Adrenal gland (tissue), 12 donors: Measurements from ENCODE around the gene OLFM4. TPM values are rescaled to one million over a fixed set of nuclear protein-coding genes. Genes with fewer than 3 reads are reported as not detected.

Experiments used
- DNase-seq, 7 donors: peaks; one replicate each; pipeline ENCODE4 v3.0.0-alpha.2; 2019 to 2020
- H3K27ac ChIP-seq, 5 donors: fragments of 200-600 bp; sonication (generic) in 4 of 5; 1 replicate in 3 of 5; 2 replicates in 2 of 5; pipeline versions ENCODE4 v1.5.1 to v1.8.0; 2016 to 2020; ENCODE audit warnings: mild to moderate bottlenecking in 1 of 5
- H3K27me3 ChIP-seq: fragments of 200-600 bp; 2 replicates; pipeline ENCODE4 v1.8.0; 2021
- H3K36me3 ChIP-seq, 2 donors: fragments of 200-600 bp; replicated peaks in 1 of 2; 1 replicate in 1 of 2; 2 replicates in 1 of 2; pipeline versions ENCODE4 v1.5.1 to v1.8.0; 2018 to 2022
- H3K4me1 ChIP-seq, 2 donors: fragments of 200-600 bp; replicated peaks in 1 of 2; 1 replicate in 1 of 2; 2 replicates in 1 of 2; pipeline versions ENCODE4 v1.5.1 to v1.8.0; 2018 to 2021
- H3K4me3 ChIP-seq, 4 donors: fragments of 200-600 bp; sonication (generic) in 3 of 4; one replicate each; pipeline ENCODE4 v1.5.1; 2016 to 2018
- H3K9me3 ChIP-seq, 3 donors: fragments of 200-600 bp; sonication (generic) in 1 of 3; replicated peaks in 1 of 3; 1 replicate in 2 of 3; 2 replicates in 1 of 3; pipeline versions ENCODE4 v1.5.1 to v1.8.0; 2016 to 2021
- POLR2A ChIP-seq, 2 donors: fragments of 450-650 bp; IDR thresholded peaks; one replicate each; pipeline ENCODE4 v1.6.1; 2017; ENCODE audit warnings: antibody characterized with exemption in 2 of 2, mild to moderate bottlenecking in 2 of 2, moderate library complexity in 1 of 2
- WGBS, 4 donors: extraction: QIAGEN DNeasy Blood & Tissue Kit in 2 of 4; methylation state at CpG; one replicate each; pipeline versions ENCODE4 v1.1.5 to v1.1.7; 2013 to 2017; 5-methylcytosine and 5-hydroxymethylcytosine counted together
- intact Hi-C, 2 donors: fragments of 100-400 bp; cut with DNase I; formaldehyde crosslinking; loops; one replicate each; pipeline versions ENCODE4 v1.14.1 to v1.15.0; 2022 to 2023
- polyA plus RNA-seq, 3 donors: library from polyadenylated mRNA; stranded (reverse); fragments of 200-250 nt in 2 of 3; fragments of 350-450 nt in 1 of 3; fragmentation: Illumina TruSeq in 1 of 3; extraction: RNeasy Lipid Tissue Mini Kit (QIAGEN cat#74804) in 1 of 3; gene quantifications; one replicate each; pipeline ENCODE4 v1.2.3, GENCODE V29; 2013 to 2014
- total RNA-seq, 9 donors: library from RNA; depleted of rRNA in 4 of 9; stranded (reverse); fragments of >200 nt in 4 of 9; fragments of 120-200 nt in 1 of 9; fragmentation: NEBNext Ultra II Directional in 1 of 9; extraction: Animal tissue kit (Norgen Biotek cat#: 25700) in 1 of 9; gene quantifications; one replicate each; pipeline versions ENCODE4 v1.1.0 to v1.2.4, GENCODE V29; 2013 to 2023
- TF ChIP-seq, protein P1 (sequence below), 6 experiments: fragments of 450-650 bp in 4 of 6; fragments of 200-600 bp in 2 of 6; sonication (generic) in 1 of 6; IDR thresholded peaks; 1 replicate in 5 of 6; 2 replicates in 1 of 6; pipeline versions ENCODE4 v1.5.1 to v1.8.0; 2016 to 2021; ENCODE audit warnings: antibody characterized with exemption in 6 of 6, mild to moderate bottlenecking in 2 of 6, moderate library complexity in 1 of 6
- donor health status: healthy with polysubstance abuse.
- donor health status: Bipolar disorder and iron deficiency.
- donor health status: DM: yes; HTN: yes; CAD: no.
- donor health status: DM: no; HTN: no; CAD: no.
- donor health status: DM: no; HTN: no; CAD: no.
- donor health status: DM: yes; HTN: yes; CAD: no.

OLFM4 gene
- total and polyA plus RNA-seq, 12 donors: 0.06 to 1.0 (median 0.19) TPM; not detected in 5

DNA sequence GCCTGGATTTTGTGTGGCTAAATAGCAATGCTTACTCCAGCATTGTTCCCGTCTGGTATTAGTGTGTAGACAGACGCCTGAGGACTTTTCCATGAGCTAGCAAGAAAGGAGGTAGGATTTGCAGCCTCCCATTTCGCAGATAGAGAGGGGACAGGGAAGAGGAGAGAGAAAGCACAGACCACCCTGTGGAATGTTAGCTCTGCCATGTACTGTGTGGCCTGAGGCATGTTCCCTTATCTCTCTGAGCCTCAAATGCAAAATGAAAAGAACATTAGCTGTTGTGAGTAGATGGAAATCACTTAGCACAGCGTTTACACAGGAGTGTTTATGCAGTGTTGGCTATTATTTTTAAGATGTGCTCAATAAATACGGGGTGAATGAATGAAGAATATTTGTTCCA is 45.5 kb downstream of the OLFM4 start:
- DNase-seq: no peak
- H3K4me1 ChIP-seq: no peaks in the 10 kb centered on the region
- H3K27ac ChIP-seq: no peak overlapping the region
- H3K9me3 ChIP-seq: no peaks in the 10 kb centered on the region
- H3K36me3 ChIP-seq: no peaks in the 10 kb centered on the region
- 55 to 60% (median 59%) methylated on average over 5 of the region's 5 CpGs for WGBS, 4 donors
- TF ChIP-seq, protein P1, sequence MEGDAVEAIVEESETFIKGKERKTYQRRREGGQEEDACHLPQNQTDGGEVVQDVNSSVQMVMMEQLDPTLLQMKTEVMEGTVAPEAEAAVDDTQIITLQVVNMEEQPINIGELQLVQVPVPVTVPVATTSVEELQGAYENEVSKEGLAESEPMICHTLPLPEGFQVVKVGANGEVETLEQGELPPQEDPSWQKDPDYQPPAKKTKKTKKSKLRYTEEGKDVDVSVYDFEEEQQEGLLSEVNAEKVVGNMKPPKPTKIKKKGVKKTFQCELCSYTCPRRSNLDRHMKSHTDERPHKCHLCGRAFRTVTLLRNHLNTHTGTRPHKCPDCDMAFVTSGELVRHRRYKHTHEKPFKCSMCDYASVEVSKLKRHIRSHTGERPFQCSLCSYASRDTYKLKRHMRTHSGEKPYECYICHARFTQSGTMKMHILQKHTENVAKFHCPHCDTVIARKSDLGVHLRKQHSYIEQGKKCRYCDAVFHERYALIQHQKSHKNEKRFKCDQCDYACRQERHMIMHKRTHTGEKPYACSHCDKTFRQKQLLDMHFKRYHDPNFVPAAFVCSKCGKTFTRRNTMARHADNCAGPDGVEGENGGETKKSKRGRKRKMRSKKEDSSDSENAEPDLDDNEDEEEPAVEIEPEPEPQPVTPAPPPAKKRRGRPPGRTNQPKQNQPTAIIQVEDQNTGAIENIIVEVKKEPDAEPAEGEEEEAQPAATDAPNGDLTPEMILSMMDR (IDR thresholded peaks at IDR 0.05): no peak
- TF ChIP-seq POLR2A (IDR thresholded peaks at IDR 0.05): no peak
- no peak overlapping the region for H3K4me3 ChIP-seq
- no peaks in the 10 kb centered on the region for H3K27me3 ChIP-seq
- intact Hi-C loops: no loop called here

DNA sequence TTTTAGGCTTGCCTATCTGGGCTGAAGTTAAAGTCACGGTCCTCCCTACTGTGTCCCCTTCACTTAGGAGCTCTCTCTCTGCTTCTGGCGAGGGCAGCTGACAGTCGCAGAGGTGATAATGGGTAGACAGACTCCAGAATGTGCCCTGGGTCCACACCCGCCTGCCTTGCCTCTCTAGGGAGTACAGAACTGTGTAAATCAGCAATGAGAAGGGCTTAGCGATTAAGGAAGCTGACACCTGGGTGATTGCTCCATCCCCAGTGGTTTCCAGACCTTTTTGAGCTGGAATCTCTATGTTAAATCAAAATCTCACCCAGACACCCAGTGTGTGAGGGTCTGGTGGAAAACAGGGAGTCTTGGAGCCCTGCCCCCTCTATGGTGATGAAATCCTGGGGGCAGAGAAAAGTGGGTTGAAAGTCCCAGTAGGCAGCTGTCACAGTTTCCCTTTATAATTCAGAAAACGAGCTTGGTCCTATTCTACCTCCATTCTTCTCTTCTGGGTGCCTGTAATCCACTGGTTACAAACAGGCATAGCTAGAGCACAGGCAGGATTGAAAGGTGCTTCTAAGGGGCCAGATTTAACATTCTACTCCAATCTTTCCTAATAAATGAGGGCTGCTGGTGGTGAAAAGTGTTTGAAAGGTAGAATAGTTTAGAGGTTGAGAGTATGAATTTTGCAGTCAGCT is 46.9 kb downstream of the OLFM4 start:
- Histone ChIP-seq H3K4me1 (no peaks in the 10 kb centered on the region), H3K9me3 (no peaks in the 10 kb centered on the region), H3K36me3 (no peaks in the 10 kb centered on the region), H3K27ac (no peak overlapping the region), H3K4me3 (no peak overlapping the region), H3K27me3 (no peaks in the 10 kb centered on the region)
- WGBS, 4 donors: 43 to 55% (median 51%) methylated on average over 6 of the region's 6 CpGs
- intact Hi-C loops: no loop called here
- no peak for TF ChIP-seq POLR2A (IDR thresholded peaks at IDR 0.05)
- TF ChIP-seq, protein P1 (IDR thresholded peaks at IDR 0.05): no peak
- DNase-seq: no peak

DNA sequence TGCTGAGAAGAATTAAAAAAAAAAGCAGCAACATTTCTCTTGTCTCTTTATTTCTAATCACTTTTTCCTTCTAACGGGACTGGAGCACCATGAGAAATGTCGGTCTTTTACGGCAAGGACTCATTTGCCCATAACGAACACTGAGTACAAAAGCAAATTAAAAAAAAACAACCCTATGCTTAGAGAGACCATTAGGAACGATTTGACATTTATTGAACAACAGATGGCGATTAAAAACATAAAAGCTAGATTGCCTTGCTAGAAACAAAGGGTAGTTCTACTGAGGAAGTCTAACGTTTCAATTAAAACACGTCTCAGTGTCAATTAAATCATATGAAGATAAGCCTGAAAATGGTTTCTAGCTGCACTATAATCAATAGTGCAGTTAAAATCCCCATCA is 51.1 kb downstream of the OLFM4 start:
- H3K4me3 ChIP-seq: no peak overlapping the region
- no peaks in the 10 kb centered on the region for H3K9me3 ChIP-seq
- DNase-seq: no peak
- WGBS, 4 donors: 59 to 68% (median 66%) methylated on average over 8 of the region's 8 CpGs
- H3K27ac ChIP-seq: no peak overlapping the region
- intact Hi-C loops: no loop called here
- H3K4me1 ChIP-seq: no peaks in the 10 kb centered on the region
- H3K27me3 ChIP-seq: no peaks in the 10 kb centered on the region
- no peaks in the 10 kb centered on the region for H3K36me3 ChIP-seq
- TF ChIP-seq, protein P1 (IDR thresholded peaks at IDR 0.05): no peak
- TF ChIP-seq POLR2A (IDR thresholded peaks at IDR 0.05): no peak

DNA sequence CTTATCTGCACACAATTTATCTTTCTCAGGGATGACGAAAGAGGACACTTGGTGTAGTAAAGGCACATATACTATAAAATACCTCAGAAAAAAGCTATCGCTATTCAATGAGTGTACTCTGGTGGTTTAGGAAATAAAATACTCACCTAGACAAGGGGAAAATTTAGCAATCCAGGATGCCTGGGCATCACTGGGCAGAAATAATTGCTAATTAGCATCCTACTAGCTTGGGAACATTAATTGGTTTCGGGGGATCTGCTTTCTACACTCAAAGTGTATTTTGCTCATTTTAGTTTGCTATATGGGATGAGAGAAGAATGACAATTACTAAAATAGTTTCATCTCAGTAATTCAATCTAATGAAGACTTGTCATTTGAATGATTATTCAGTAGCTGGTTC is 60.3 kb downstream of the OLFM4 start:
- intact Hi-C loops: no loop called here
- no peak for DNase-seq
- Histone ChIP-seq H3K4me3 (no peak overlapping the region), H3K27ac (no peak overlapping the region), H3K27me3 (no peaks in the 10 kb centered on the region), H3K4me1 (no peaks in the 10 kb centered on the region), H3K36me3 (no peaks in the 10 kb centered on the region), H3K9me3 (no peaks in the 10 kb centered on the region)
- WGBS, 4 donors: 57 to 76% (median 71%) methylated on average over 3 of the region's 3 CpGs
- TF ChIP-seq, protein P1 (IDR thresholded peaks at IDR 0.05): no peak
- TF ChIP-seq POLR2A (IDR thresholded peaks at IDR 0.05): no peak
